ENCODE data around the gene PTPRN2.
"Not testable (repeated sequence)": the region's sequence is repeated elsewhere in the genome, so short reads cannot be mapped to it uniquely, and the experiment has no call there.

The PTPRN2 gene

GRCh38 chr7:158053183-158053915, 534.3 kb downstream of the PTPRN2 start:
- DNase-seq, result no peak

DNA sequence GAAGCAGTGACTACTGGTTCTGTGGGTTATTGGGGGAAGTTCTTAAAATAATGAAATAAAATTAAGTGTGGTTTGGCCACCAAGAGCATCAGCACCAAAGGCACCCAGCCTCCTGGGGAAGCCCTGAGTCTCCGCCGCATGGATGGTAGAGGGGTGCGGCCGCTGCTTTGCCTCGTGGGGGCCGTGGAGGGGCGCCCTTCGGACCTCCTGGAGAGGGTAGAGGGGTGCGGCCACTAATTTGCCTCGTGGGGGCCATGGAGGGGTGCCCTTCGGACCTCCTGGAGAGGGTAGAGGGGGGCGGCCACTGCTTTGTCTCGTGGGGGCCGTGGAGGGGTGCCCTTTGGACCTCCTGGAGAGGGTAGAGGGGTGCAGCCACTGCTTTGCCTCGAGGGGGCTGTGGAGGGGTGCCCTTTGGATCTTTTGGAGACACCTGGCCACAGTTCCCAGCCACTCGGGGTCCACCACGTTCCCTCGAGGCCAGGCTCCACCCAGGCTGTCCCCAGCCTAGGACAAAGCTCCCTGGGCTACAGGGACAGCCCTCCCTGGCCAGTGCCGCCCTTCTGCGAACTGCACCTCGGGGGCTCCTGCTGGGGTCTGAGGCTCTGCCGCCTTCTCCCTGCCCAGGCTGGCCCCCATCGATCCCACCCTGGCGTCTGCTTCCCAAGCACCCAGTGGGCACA, 535.1 kb downstream of the PTPRN2 start:
- no peak for DNase-seq

DNA sequence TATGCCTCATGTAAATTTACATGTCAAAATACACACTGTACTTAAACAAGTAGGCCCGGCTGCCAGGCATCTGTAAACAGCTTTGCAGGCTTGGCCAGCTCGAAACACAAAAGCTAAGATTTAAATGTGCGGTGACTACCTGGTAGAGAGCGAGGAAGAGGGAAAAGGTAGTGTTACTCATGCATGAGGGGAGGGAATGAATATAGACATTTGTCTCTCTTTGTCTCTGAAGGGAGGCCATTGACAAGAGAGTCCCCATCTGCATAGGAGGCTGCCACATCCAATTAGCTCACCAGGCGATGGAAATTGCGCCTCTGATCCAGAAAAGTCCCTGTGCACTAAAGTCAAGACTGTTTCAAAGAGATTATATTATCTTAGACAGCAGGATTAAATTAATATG, 535.8 kb downstream of the PTPRN2 start:
- no peak for DNase-seq

DNA sequence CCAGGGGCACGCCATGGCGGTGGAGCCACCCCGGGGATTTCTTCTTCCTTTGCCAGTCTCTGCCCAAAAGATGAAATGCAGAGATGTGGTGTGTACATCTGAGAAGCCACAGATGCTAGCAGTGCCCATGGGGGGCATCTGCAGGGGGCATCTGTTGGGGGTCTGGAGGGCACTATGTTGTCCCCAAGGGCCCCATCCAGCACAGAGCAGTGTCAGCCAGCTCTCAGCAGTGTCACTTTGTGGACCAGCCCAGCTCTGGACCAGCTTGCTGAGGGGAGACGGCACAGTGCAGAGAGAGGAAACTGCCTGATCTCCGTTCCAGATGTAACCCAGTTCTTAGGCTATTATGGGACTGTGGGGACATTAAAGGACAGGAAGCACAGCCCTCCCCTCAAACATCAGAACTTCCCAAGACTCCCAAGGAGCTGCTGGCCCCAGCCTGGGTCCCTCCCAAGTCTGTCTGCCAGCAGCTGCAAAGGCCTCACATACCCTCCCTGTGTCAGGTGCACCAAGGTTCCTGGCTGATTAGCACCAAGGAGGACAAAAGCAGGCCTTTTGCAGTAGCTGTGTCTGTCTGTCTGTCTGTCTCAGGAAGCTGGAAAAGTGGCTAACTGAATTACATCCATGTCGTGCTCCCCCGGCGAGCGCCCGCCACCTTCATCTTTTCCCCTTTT, 536.5 kb downstream of the PTPRN2 start:
- DNase-seq, result no peak

- DNase-seq, result no peak
These were observed 537.1 kb downstream of the PTPRN2 start for GRCh38 chr7:158050441-158050977.

DNA sequence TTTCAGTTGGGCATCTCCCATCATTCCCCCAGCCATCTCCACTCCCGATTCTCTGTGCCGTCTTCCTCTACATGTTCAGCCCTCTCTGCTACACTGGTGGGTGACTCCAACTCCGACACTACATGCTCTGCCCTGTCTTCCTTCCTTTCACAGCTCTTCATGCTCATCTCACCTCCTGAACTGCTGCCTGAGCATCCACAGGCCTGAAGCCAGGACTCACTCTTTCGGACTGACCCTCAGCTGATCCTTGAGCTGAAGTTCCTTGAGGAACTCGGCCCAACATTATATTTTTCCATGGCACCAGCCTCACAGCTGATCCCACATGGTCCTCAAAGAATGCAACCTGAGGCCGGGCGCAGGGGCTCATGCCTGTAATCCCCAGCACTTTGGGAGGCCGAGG, 538.4 kb downstream of the PTPRN2 start:
- no peak for DNase-seq

- no peak for DNase-seq
These were observed 539.1 kb downstream of the PTPRN2 start for GRCh38 chr7:158048569-158048968.

- DNase-seq, result no peak
These were observed 540.1 kb downstream of the PTPRN2 start for GRCh38 chr7:158047391-158048059.

GRCh38 chr7:158046246-158046645, 541.4 kb downstream of the PTPRN2 start:
- DNase-seq, result not testable (repeated sequence)

- DNase-seq, result no peak
These were observed 543.2 kb downstream of the PTPRN2 start for GRCh38 chr7:158044482-158044823.

DNA sequence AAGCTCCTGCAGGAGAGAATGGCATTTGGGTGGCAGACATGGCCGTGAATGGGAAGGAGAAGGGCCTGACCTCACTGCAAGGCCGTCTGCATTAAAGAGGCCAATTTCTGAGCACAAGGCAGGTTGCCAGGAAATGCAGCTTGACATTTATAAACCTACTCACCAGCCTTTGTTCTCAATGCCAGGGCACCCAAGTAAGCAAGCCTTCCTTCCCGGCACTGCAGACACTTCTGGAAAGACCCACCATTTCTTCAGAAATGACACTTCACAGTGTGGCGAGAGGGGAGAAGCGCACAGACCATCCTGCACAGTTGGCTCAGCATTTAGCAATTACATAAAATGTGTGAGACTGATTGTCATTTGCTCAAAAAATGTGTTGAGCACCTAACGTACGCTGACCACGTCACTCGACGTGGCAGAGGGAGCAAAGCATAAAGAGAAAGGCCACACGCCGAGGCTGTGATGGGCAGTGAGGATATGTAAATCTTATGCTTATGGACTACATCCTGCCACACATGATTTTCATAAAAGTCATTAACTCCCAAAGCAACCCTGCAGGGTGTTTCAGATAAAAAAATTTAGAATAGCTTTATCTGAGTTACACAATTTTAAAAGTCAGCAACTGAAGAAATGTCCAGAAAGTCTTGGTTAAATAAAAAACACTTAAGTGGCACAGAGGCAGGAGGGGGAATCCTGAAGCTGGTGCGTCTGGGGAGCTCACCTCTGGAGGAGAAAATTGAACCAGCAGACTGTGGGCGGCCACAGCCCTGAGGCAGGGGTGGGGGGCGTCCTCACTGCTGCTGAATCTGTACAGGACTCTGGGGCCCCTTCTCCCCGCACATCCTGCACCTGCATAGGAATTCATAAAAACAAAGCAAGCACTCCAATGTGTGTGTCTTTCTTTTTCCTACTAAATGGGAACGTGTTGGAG, 543.8 kb downstream of the PTPRN2 start:
- no peak for DNase-seq

DNA sequence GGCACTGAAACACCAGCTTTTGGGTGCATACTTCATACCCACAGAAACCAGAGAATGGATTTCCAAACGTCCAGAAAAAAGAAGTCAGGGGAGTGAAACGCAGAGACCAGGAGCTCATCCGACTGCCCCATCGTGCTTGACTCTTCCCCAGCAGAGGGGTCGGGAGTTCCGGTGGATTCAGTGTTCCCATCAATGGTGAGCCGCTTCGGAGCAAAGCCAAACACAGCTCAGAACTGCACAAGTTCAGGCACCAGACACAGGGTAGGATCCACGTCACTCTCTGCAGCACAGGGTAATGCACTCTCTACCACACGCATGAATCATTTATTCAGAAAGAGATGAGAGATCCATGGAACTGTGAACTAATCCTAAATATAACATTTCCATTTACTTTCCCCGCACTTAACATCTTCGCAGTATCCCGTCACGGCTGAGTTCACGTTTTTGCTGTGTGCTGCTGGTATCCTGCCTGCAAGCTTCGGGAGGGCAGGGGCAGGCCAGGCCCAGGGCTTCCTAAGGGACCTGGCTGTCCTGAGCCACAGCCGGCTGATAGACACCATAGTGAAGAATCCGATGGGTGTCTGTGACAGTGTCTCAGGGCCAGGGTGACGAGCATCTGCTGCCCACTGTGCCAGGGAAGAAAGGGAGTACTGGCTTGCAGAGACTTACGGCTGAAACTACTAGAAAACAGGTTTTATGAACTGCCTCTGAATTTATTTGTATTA, 545.3 kb downstream of the PTPRN2 start:
- no peak for DNase-seq

DNA sequence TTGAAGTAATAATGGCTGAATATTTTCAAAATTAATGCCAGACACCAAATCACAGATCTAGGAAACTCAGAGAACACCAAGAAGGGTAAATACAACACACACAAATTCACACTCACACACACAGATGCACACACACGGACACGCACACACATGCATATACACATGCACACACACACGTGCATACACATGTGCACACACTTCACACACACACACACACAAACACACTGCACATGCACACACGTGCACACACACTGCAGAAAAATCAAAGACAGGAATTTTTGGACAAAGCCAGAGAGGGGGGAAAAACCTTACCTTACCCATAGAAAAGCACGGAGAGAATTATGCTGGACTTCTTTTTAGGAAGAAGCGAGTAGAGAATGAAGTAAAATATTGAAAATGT, 547.4 kb downstream of the PTPRN2 start:
- DNase-seq, result no peak

- no peak for DNase-seq
These were observed 548.4 kb downstream of the PTPRN2 start for GRCh38 chr7:158039270-158039669.

GRCh38 chr7:158037211-158037610, 550.4 kb downstream of the PTPRN2 start:
- no peak for DNase-seq

GRCh38 chr7:158035343-158035742, 552.3 kb downstream of the PTPRN2 start:
- DNase-seq, result no peak

GRCh38 chr7:158034571-158034970, 553.1 kb downstream of the PTPRN2 start:
- DNase-seq, result no peak

- not testable (repeated sequence) for DNase-seq
These were observed 553.7 kb downstream of the PTPRN2 start for GRCh38 chr7:158033925-158034324.

GRCh38 chr7:158033196-158033595, 554.4 kb downstream of the PTPRN2 start:
- no peak for DNase-seq

GRCh38 chr7:158032561-158033115, 555.0 kb downstream of the PTPRN2 start:
- no peak for DNase-seq

DNA sequence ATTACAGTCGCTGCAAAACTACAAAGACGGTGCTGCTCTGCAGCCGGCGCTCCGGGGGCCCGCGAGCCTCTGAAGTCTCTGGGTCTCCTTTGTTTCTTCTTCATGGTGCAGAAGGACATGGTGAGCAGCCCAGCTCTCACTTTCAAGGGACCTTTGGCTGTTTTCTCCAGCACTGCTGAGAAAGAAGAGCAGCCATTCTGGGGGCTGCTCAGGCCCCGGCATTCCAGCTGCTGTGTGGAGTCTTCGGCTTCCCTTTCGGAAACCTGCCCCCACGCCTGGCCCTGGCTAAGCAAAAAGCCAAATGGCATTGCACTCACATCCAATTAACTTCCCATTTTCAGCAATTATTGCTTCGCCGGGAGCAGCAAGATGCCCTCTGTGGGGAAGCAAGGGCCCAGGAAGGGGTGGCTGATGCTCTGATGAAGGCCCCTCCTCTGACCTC, 555.7 kb downstream of the PTPRN2 start:
- DNase-seq, result no peak
